ENCODE measurements around the gene CACNA1H.
"Not testable (repeated sequence)": the region's sequence is repeated elsewhere in the genome, so short reads cannot be mapped to it uniquely, and the experiment has no call there.

GRCh38 chr16:1229476-1229875, 76.6 kb downstream of the CACNA1H start:
- TF ChIP-seq CTCF, POLR2A (IDR thresholded peaks at IDR 0.05): not testable (repeated sequence)

All from right lobe of liver (tissue), 4 donors.